Keratinocyte (primary cell): ENCODE measurements around the gene TMEM139. TPM values are rescaled to one million over a fixed set of nuclear protein-coding genes. Genes with fewer than 3 reads are reported as not detected.
A peak's percentile ranks its signal among the peaks of the same experiment; 100 is the strongest.

Experiments used
- DNase-seq: peaks from one replicate; pipeline ENCODE4 v3.0.0-alpha.2; 2011; ENCODE audit warnings: low read depth, missing footprints, low spot score
- FAIRE-seq: peaks from 2 replicates; lab custom pipeline; 2011; peaks lifted over from hg19 to GRCh38; lab: Jason Lieb, UNC
- H2AFZ ChIP-seq: 2 replicates; pipeline ENCODE4 v1.6.0; 2012; ENCODE audit warnings: low read length, control low read depth, inconsistent platforms; ENCODE audit not compliant: control insufficient read depth
- H3K27ac ChIP-seq: 2 replicates; pipeline ENCODE4 v1.5.1; 2011; ENCODE audit warnings: low read length; ENCODE audit not compliant: control insufficient read depth, insufficient read depth
- H3K27me3 ChIP-seq: 3 replicates; pipeline ENCODE4 v1.6.0; 2011; ENCODE audit warnings: low read length; ENCODE audit not compliant: control insufficient read depth, insufficient read depth; ENCODE audit errors: extremely low read depth
- H3K36me3 ChIP-seq, 2 experiments: 2 replicates in 1 of 2; 3 replicates in 1 of 2; pipeline ENCODE4 v1.5.1; 2011; ENCODE audit warnings: low read length in 2 of 2, mild to moderate bottlenecking in 1 of 2; ENCODE audit not compliant: control insufficient read depth in 2 of 2, insufficient read depth in 2 of 2; ENCODE audit errors: extremely low read depth in 1 of 2
- H3K4me1 ChIP-seq: 3 replicates; pipeline ENCODE4 v1.5.1; 2011; ENCODE audit warnings: low read length; ENCODE audit not compliant: control insufficient read depth, insufficient read depth; ENCODE audit errors: extremely low read depth
- H3K4me2 ChIP-seq: 3 replicates; pipeline ENCODE4 v1.6.0; 2011; ENCODE audit warnings: low read depth, low read length; ENCODE audit not compliant: control insufficient read depth, insufficient read depth; ENCODE audit errors: extremely low read depth
- H3K4me3 ChIP-seq, 3 experiments: fragments of 200-600 bp in 1 of 3; sonication (generic) in 1 of 3; 2 replicates in 2 of 3; 3 replicates in 1 of 3; pipeline ENCODE4 v1.5.1; 2011 to 2016; ENCODE audit warnings: low read length in 3 of 3, mild to moderate bottlenecking in 3 of 3, control low read depth in 2 of 3, inconsistent platforms in 1 of 3, low read depth in 1 of 3, mixed read lengths in 1 of 3, mixed run types in 1 of 3, moderate library complexity in 1 of 3; ENCODE audit not compliant: control insufficient read depth in 2 of 3, insufficient read depth in 2 of 3; ENCODE audit errors: extremely low read depth in 1 of 3
- H3K79me2 ChIP-seq: 2 replicates; pipeline ENCODE4 v1.6.0; 2012; ENCODE audit warnings: low read length; ENCODE audit not compliant: control insufficient read depth, insufficient read depth
- H3K9ac ChIP-seq: 3 replicates; pipeline ENCODE4 v1.6.0; 2011; ENCODE audit warnings: low read length; ENCODE audit not compliant: control insufficient read depth, insufficient read depth; ENCODE audit errors: extremely low read depth
- H3K9me1 ChIP-seq: 3 replicates; pipeline ENCODE4 v1.6.0; 2011; ENCODE audit warnings: low read length; ENCODE audit not compliant: control insufficient read depth, insufficient read depth; ENCODE audit errors: extremely low read depth
- H3K9me3 ChIP-seq: 2 replicates; pipeline ENCODE4 v1.5.1; 2012; ENCODE audit warnings: low read depth, low read length; ENCODE audit not compliant: control insufficient read depth
- H4K20me1 ChIP-seq: 3 replicates; pipeline ENCODE4 v1.6.0; 2011; ENCODE audit warnings: low read length; ENCODE audit not compliant: control insufficient read depth, insufficient read depth; ENCODE audit errors: extremely low read depth
- EZH2 ChIP-seq: IDR thresholded peaks from one replicate; pipeline ENCODE4 v1.6.1; 2012; ENCODE audit warnings: inconsistent platforms, mild to moderate bottlenecking, low read length, moderate library complexity
- dilution Hi-C: fragments of 300-500 bp; cut with MboI; formaldehyde crosslinking; loops from one replicate; pipeline ENCODE4 v1.7.0; 2020; ENCODE audit warnings: low sequenced_read_pairs; ENCODE audit not compliant: extremely low pct_ligation_motif_present
- polyA plus RNA-seq, 5 experiments: library from polyadenylated mRNA; depleted of rRNA in 3 of 5; stranded (reverse) in 3 of 5; stranded (forward) in 1 of 5; unstranded in 1 of 5; fragments of >200 nt; gene quantifications; 1 replicate in 1 of 5; 2 replicates in 3 of 5; 3 replicates in 1 of 5; pipeline versions ENCODE4 v1.2.1 to v1.2.3, GENCODE V29; 2011 to 2012; ENCODE audit warnings: missing spikeins in 2 of 5, low read depth in 1 of 5, low replicate concordance in 1 of 5
- TF ChIP-seq, protein P1 (sequence below), 3 experiments: IDR thresholded peaks in 1 of 3; conservative IDR thresholded peaks in 1 of 3; optimal IDR thresholded peaks in 1 of 3; 2 replicates in 2 of 3; 3 replicates in 1 of 3; pipeline versions ENCODE3 to v1.5.1; 2011; ENCODE audit warnings: low read length in 3 of 3, mild to moderate bottlenecking in 3 of 3, moderate library complexity in 2 of 3, control low read depth in 1 of 3, inconsistent platforms in 1 of 3; ENCODE audit not compliant: insufficient read depth in 2 of 3; ENCODE audit errors: extremely low read depth in 1 of 3

TMEM139 gene
- polyA plus RNA-seq, 1 donor (not counting 4 experiments of a cell fraction or from before 2014, with no cell fraction given): 22.3 TPM

DNA sequence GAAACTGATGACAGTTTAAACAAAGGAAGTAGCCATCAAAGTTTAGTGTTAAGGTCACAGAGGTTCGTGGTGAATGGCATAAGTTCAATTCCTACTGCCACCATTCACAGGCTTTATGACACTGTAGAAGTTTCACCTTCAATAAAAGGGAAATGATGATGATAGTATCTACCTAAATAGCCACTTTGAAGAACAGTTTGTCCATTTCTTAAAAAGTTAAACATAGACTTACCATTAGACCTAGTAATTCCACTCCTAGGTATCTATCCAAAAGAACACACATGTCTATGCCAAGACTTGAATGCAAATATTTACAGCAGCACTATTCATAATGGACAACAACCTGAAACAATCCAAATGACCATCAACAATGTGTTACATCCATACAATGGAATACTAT is 40.4 kb upstream of the TMEM139 start:
- H2AFZ ChIP-seq: no peak overlapping the region
- H4K20me1 ChIP-seq: no peaks in the 10 kb centered on the region
- dilution Hi-C loops: no loop called here
- no peaks in the 10 kb centered on the region for H3K36me3 ChIP-seq
- H3K9ac ChIP-seq: no peak overlapping the region
- no peak overlapping the region for H3K27ac ChIP-seq
- DNase-seq: no peak
- TF ChIP-seq EZH2: no peak
- TF ChIP-seq, protein P1, sequence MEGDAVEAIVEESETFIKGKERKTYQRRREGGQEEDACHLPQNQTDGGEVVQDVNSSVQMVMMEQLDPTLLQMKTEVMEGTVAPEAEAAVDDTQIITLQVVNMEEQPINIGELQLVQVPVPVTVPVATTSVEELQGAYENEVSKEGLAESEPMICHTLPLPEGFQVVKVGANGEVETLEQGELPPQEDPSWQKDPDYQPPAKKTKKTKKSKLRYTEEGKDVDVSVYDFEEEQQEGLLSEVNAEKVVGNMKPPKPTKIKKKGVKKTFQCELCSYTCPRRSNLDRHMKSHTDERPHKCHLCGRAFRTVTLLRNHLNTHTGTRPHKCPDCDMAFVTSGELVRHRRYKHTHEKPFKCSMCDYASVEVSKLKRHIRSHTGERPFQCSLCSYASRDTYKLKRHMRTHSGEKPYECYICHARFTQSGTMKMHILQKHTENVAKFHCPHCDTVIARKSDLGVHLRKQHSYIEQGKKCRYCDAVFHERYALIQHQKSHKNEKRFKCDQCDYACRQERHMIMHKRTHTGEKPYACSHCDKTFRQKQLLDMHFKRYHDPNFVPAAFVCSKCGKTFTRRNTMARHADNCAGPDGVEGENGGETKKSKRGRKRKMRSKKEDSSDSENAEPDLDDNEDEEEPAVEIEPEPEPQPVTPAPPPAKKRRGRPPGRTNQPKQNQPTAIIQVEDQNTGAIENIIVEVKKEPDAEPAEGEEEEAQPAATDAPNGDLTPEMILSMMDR (optimal IDR thresholded peaks at IDR 0.05 in 1 of 3, IDR thresholded peaks at IDR 0.05 in 1 of 3, conservative IDR thresholded peaks at IDR 0.05 in 1 of 3; ENCODE audit: extremely low read depth in 1 of 3, insufficient read depth in 2 of 3, low read length in 3 of 3): no peak
- peaks cover 7% of the 10 kb centered on the region for H3K4me1 ChIP-seq
- no peaks in the 10 kb centered on the region for H3K79me2 ChIP-seq
- H3K27me3 ChIP-seq: no peaks in the 10 kb centered on the region
- H3K4me2 ChIP-seq: no peak overlapping the region
- no peaks in the 10 kb centered on the region for H3K9me1 ChIP-seq
- FAIRE-seq: no peak
- H3K9me3 ChIP-seq: no peaks in the 10 kb centered on the region
- no peak overlapping the region for H3K4me3 ChIP-seq

DNA sequence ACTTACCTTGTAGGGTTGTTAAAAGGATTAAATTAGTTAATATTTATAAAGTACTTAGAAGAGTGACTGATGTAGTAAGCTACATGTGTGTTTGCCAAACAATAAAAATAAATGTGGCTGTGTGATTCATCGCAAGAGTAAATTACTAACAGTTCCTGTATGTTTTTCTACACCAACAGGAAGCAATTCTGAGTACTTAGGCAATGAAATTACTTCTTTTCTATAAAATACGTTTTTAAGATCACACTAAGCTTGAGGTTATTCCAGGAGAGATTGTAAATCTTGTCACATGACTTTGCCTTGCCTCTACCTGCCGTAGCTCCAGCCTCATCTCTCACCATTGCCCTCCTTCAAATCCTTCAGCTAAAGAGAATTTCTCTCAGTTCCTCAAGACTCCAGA is 39.6 kb upstream of the TMEM139 start:
- H3K9ac ChIP-seq: no peak overlapping the region
- H2AFZ ChIP-seq: peak overlapping the region; percentile 70
- no peak overlapping the region for H3K27ac ChIP-seq
- peak; percentile 59 for FAIRE-seq
- no peaks in the 10 kb centered on the region for H3K27me3 ChIP-seq
- H3K9me3 ChIP-seq: no peaks in the 10 kb centered on the region
- TF ChIP-seq EZH2: no peak
- TF ChIP-seq, protein P1 (optimal IDR thresholded peaks at IDR 0.05 in 1 of 3, IDR thresholded peaks at IDR 0.05 in 1 of 3, conservative IDR thresholded peaks at IDR 0.05 in 1 of 3; ENCODE audit: extremely low read depth in 1 of 3, insufficient read depth in 2 of 3, low read length in 3 of 3): no peak
- H3K4me2 ChIP-seq: peak overlapping the region; percentile 66
- no peak for DNase-seq
- no peaks in the 10 kb centered on the region for H3K79me2 ChIP-seq
- peaks cover 7% of the 10 kb centered on the region for H3K4me1 ChIP-seq
- no peak overlapping the region for H3K4me3 ChIP-seq
- dilution Hi-C loops: no loop called here
- H3K36me3 ChIP-seq: no peaks in the 10 kb centered on the region
- H4K20me1 ChIP-seq: no peaks in the 10 kb centered on the region
- no peaks in the 10 kb centered on the region for H3K9me1 ChIP-seq
